ENCODE data around the gene HDC.

Gene HDC

GRCh38 chr15:50252556-50252955, 13.0 kb downstream of the HDC start:
- no peak for TF ChIP-seq CTCF (IDR thresholded peaks at IDR 0.05; ENCODE audit: low read depth, low read length, missing control alignments)
- H3K27me3 ChIP-seq (replicated peaks) = peaks cover 5% of the 10 kb centered on the region
- H3K36me3 ChIP-seq (replicated peaks) = no peaks in the 10 kb centered on the region
- in situ Hi-C loops (cut with HindIII; ENCODE audit: low pct_ligation_motif_present, low sequenced_read_pairs) = no loop called here
- H3K27ac ChIP-seq = no peak overlapping the region
- no peak for DNase-seq
- H3K4me3 ChIP-seq (ENCODE audit: low read depth, low read length) = no peak overlapping the region

- no peak for TF ChIP-seq CTCF (IDR thresholded peaks at IDR 0.05; ENCODE audit: low read depth, low read length, missing control alignments)
- Histone ChIP-seq H3K27ac (no peak overlapping the region), H3K4me3 (ENCODE audit: low read depth, low read length) (no peak overlapping the region), H3K27me3 (replicated peaks) (peaks cover 5% of the 10 kb centered on the region), H3K36me3 (replicated peaks) (no peaks in the 10 kb centered on the region)
- in situ Hi-C loops (cut with HindIII; ENCODE audit: low pct_ligation_motif_present, low sequenced_read_pairs) = no loop called here
- DNase-seq = no peak
Measured at GRCh38 chr15:50251638-50252182, 13.8 kb downstream of the HDC start.

- no peaks in the 10 kb centered on the region for H3K36me3 ChIP-seq (replicated peaks)
- H3K4me3 ChIP-seq (ENCODE audit: low read depth, low read length) = no peak overlapping the region
- in situ Hi-C loops (cut with HindIII; ENCODE audit: low pct_ligation_motif_present, low sequenced_read_pairs) = no loop called here
- H3K27me3 ChIP-seq (replicated peaks) = peaks cover 5% of the 10 kb centered on the region
- TF ChIP-seq CTCF (IDR thresholded peaks at IDR 0.05; ENCODE audit: low read depth, low read length, missing control alignments) = no peak
- no peak overlapping the region for H3K27ac ChIP-seq
- DNase-seq = no peak
Measured at GRCh38 chr15:50250760-50251394, 14.6 kb downstream of the HDC start.

- peaks cover 5% of the 10 kb centered on the region for H3K27me3 ChIP-seq (replicated peaks)
- in situ Hi-C loops (cut with HindIII; ENCODE audit: low pct_ligation_motif_present, low sequenced_read_pairs) = no loop called here
- no peak for DNase-seq
- TF ChIP-seq CTCF (IDR thresholded peaks at IDR 0.05; ENCODE audit: low read depth, low read length, missing control alignments) = no peak
- H3K36me3 ChIP-seq (replicated peaks) = no peaks in the 10 kb centered on the region
- no peak overlapping the region for H3K4me3 ChIP-seq (ENCODE audit: low read depth, low read length)
- H3K27ac ChIP-seq = no peak overlapping the region
Measured at GRCh38 chr15:50249704-50250103, 15.8 kb downstream of the HDC start.

GRCh38 chr15:50248994-50249582, 16.4 kb downstream of the HDC start:
- Histone ChIP-seq H3K27me3 (replicated peaks) (peaks cover 5% of the 10 kb centered on the region), H3K36me3 (replicated peaks) (no peaks in the 10 kb centered on the region), H3K4me3 (ENCODE audit: low read depth, low read length) (no peak overlapping the region), H3K27ac (no peak overlapping the region)
- DNase-seq = no peak
- in situ Hi-C loops (cut with HindIII; ENCODE audit: low pct_ligation_motif_present, low sequenced_read_pairs) = no loop called here
- no peak for TF ChIP-seq CTCF (IDR thresholded peaks at IDR 0.05; ENCODE audit: low read depth, low read length, missing control alignments)
